GM19468 (cell line): ENCODE measurements around the gene SPSB1.

Source experiments
- ATAC-seq: cut with Tn5 transposase; IDR thresholded peaks from one replicate; pipeline ENCODE4 v1.9.1; 2021; ENCODE audit warnings: mild to moderate bottlenecking, moderate library complexity, moderate number of reproducible peaks; ENCODE audit not compliant: unreplicated experiment; ENCODE audit errors: extremely low read depth

The SPSB1 gene

GRCh38 chr1:9338397-9339246 is 45.9 kb downstream of the SPSB1 start:
- ATAC-seq = no peak

- ATAC-seq = no peak
Measured at GRCh38 chr1:9340172-9340854, 47.6 kb downstream of the SPSB1 start.

GRCh38 chr1:9340864-9341263 is 48.2 kb downstream of the SPSB1 start:
- no peak for ATAC-seq

GRCh38 chr1:9341301-9341845 is 48.7 kb downstream of the SPSB1 start:
- no peak for ATAC-seq

- ATAC-seq = no peak
Measured at GRCh38 chr1:9343269-9343668, 50.6 kb downstream of the SPSB1 start.

GRCh38 chr1:9344426-9345200 is 51.9 kb downstream of the SPSB1 start:
- no peak for ATAC-seq

- no peak for ATAC-seq
Measured at GRCh38 chr1:9345471-9345870, 52.8 kb downstream of the SPSB1 start.

GRCh38 chr1:9345922-9346321 is 53.2 kb downstream of the SPSB1 start:
- no peak for ATAC-seq

- no peak for ATAC-seq
Measured at GRCh38 chr1:9346566-9346965, 53.9 kb downstream of the SPSB1 start.

- ATAC-seq = no peak
Measured at GRCh38 chr1:9347095-9347850, 54.6 kb downstream of the SPSB1 start.

- no peak for ATAC-seq
Measured at GRCh38 chr1:9349331-9349851, 56.7 kb downstream of the SPSB1 start.

- ATAC-seq = no peak
Measured at GRCh38 chr1:9350013-9350908, 57.6 kb downstream of the SPSB1 start.

- no peak for ATAC-seq
Measured at GRCh38 chr1:9350960-9351359, 58.3 kb downstream of the SPSB1 start.

GRCh38 chr1:9351654-9352271 is 59.1 kb downstream of the SPSB1 start:
- no peak for ATAC-seq

- ATAC-seq = no peak
Measured at GRCh38 chr1:9352377-9353134, 59.9 kb downstream of the SPSB1 start.

- ATAC-seq = no peak
Measured at GRCh38 chr1:9355503-9355902, 62.8 kb downstream of the SPSB1 start.

- no peak for ATAC-seq
Measured at GRCh38 chr1:9356021-9356420, 63.3 kb downstream of the SPSB1 start.
